Stimulated activated CD4-positive, alpha-beta T cell treated with anti-CD3 and anti-CD28 coated beads, Interleukin-15, amount 100 ng/mL, for 1 hour (primary cell): ENCODE results near the gene FGF10.

Source experiments
- DNase-seq, 2 donors: peaks; one replicate each; pipeline ENCODE4 v3.0.0-alpha.2; 2020; ENCODE audit warnings: low read depth in 1 of 2, low spot score in 1 of 2

FGF10 gene

GRCh38 chr5:44389090-44389822 lies at the start of gene FGF10:
TSS of gene FGF10 (minus strand) at chr5:44389420. CDS start at chr5:44388682, 738 bp downstream.
- no peak for DNase-seq

- DNase-seq, result no peak
These were observed 37.7 kb upstream of the FGF10 start for GRCh38 chr5:44426944-44427343.

- DNase-seq, result no peak
These were observed 23.1 kb upstream of the FGF10 start for GRCh38 chr5:44412286-44412685.

GRCh38 chr5:44402084-44402483 lies 12.9 kb upstream of the FGF10 start:
- DNase-seq, result no peak

GRCh38 chr5:44401611-44402010 lies 12.4 kb upstream of the FGF10 start:
- DNase-seq, result no peak

- DNase-seq, result no peak
These were observed 9.2 kb upstream of the FGF10 start for GRCh38 chr5:44398382-44398781.

- DNase-seq, result no peak
These were observed 7.1 kb upstream of the FGF10 start for GRCh38 chr5:44396312-44396711.

GRCh38 chr5:44390351-44390750 lies 1.1 kb upstream of the FGF10 start:
- no peak for DNase-seq

- DNase-seq, result no peak
These were observed 563 bp upstream of the FGF10 start for GRCh38 chr5:44389823-44390143.

- no peak for DNase-seq
These were observed 715 bp downstream of the FGF10 start for GRCh38 chr5:44388321-44389089.

GRCh38 chr5:44387921-44388320 lies 1.3 kb downstream of the FGF10 start:
- DNase-seq, result no peak

GRCh38 chr5:44387406-44387805 lies 1.8 kb downstream of the FGF10 start:
- no peak for DNase-seq

GRCh38 chr5:44385291-44385900 lies 3.8 kb downstream of the FGF10 start:
- no peak for DNase-seq

- no peak for DNase-seq
These were observed 4.4 kb downstream of the FGF10 start for GRCh38 chr5:44384816-44385215.

GRCh38 chr5:44382894-44383293 lies 6.3 kb downstream of the FGF10 start:
- no peak for DNase-seq

- DNase-seq, result no peak
These were observed 12.2 kb downstream of the FGF10 start for GRCh38 chr5:44377057-44377456.

GRCh38 chr5:44372028-44372427 lies 17.2 kb downstream of the FGF10 start:
- DNase-seq, result no peak

- no peak for DNase-seq
These were observed 22.0 kb downstream of the FGF10 start for GRCh38 chr5:44367203-44367602.

GRCh38 chr5:44365345-44365744 lies 23.9 kb downstream of the FGF10 start:
- DNase-seq, result no peak

GRCh38 chr5:44364097-44364496 lies 25.1 kb downstream of the FGF10 start:
- DNase-seq, result no peak

GRCh38 chr5:44361342-44362001 lies 27.7 kb downstream of the FGF10 start:
- DNase-seq, result no peak

- no peak for DNase-seq
These were observed 28.3 kb downstream of the FGF10 start for GRCh38 chr5:44360919-44361318.
